B cell (primary cell): ENCODE results near the gene RASAL3. TPM values are rescaled to one million over a fixed set of nuclear protein-coding genes. Genes with fewer than 3 reads are reported as not detected.

Experiments
- ATAC-seq: fragments of 200-7000 bp; cut with Tn5 transposase; one replicate; pipeline ENCODE4 v1.10.0; 2021; ENCODE audit warnings: low read depth, mild to moderate bottlenecking, moderate number of reproducible peaks, moderate library complexity
- CTCF ChIA-PET: fragments of 350-600 bp; sonication (Branson Sonifier 250); formaldehyde crosslinking; loops from one replicate; lab custom pipeline; 2021; ENCODE audit warnings: antibody characterized with exemption, inconsistent platforms; lab: Charles Lee
- POLR2A ChIA-PET: fragments of 350-600 bp; sonication (Branson Sonifier 250); formaldehyde crosslinking; loops from one replicate; lab custom pipeline; 2021; ENCODE audit warnings: antibody characterized with exemption; lab: Charles Lee
- DNase-seq: peaks from one replicate; pipeline ENCODE4 v3.0.0; 2013
- H2AFZ ChIP-seq: 2 replicates; pipeline ENCODE4 v1.6.1; 2012; ENCODE audit warnings: mild to moderate bottlenecking, low read depth, low read length; ENCODE audit not compliant: insufficient read depth, poor library complexity, severe bottlenecking
- H3K27ac ChIP-seq, 2 donors: 1 replicate in 1 of 2; 2 replicates in 1 of 2; pipeline ENCODE4 v1.5.1; 2012 to 2013; ENCODE audit warnings: low read length in 2 of 2, mild to moderate bottlenecking in 2 of 2, moderate library complexity in 1 of 2
- H3K27me3 ChIP-seq, 4 experiments: fragments of 200-600 bp in 1 of 4; sonication (generic) in 1 of 4; replicated peaks in 1 of 4; 1 replicate in 2 of 4; 2 replicates in 2 of 4; pipeline versions ENCODE4 v1.6.1 to v1.7.0; 2013 to 2016; ENCODE audit warnings: low read length in 3 of 4, mild to moderate bottlenecking in 2 of 4, mixed read lengths in 1 of 4, moderate library complexity in 1 of 4; ENCODE audit not compliant: insufficient read depth in 4 of 4, control insufficient read depth in 3 of 4; ENCODE audit errors: control extremely low read depth in 1 of 4
- H3K36me3 ChIP-seq, 2 experiments: replicated peaks in 1 of 2; 1 replicate in 1 of 2; 2 replicates in 1 of 2; pipeline versions ENCODE4 v1.6.1 to v1.7.1; 2013; ENCODE audit warnings: low read length in 1 of 2; ENCODE audit not compliant: insufficient read depth in 2 of 2, control insufficient read depth in 1 of 2; ENCODE audit errors: control extremely low read depth in 1 of 2, extremely low read depth in 1 of 2
- H3K4me1 ChIP-seq, 2 donors: fragments of 200-600 bp in 1 of 2; sonication (generic) in 1 of 2; 1 replicate in 1 of 2; 2 replicates in 1 of 2; pipeline versions ENCODE4 v1.5.1 to v1.6.1; 2013 to 2017; ENCODE audit warnings: low read length in 2 of 2; ENCODE audit not compliant: control insufficient read depth in 2 of 2, insufficient read depth in 2 of 2
- H3K4me2 ChIP-seq: replicated peaks from 2 replicates; pipeline ENCODE3; 2012; ENCODE audit warnings: mild to moderate bottlenecking, low read depth, low read length; ENCODE audit not compliant: poor library complexity, severe bottlenecking
- H3K4me3 ChIP-seq, 5 experiments: fragments of 200-600 bp in 1 of 5; sonication (generic) in 1 of 5; 1 replicate in 3 of 5; 2 replicates in 2 of 5; pipeline versions ENCODE4 v1.5.1 to v1.7.0; 2011 to 2016; ENCODE audit warnings: low read length in 4 of 5, mild to moderate bottlenecking in 4 of 5, low read depth in 2 of 5, control low read depth in 1 of 5, moderate library complexity in 1 of 5; ENCODE audit not compliant: insufficient read depth in 1 of 5; ENCODE audit errors: control extremely low read depth in 1 of 5, extremely low read depth in 1 of 5
- H3K79me2 ChIP-seq: fragments of 200-600 bp; sonication (generic); one replicate; pipeline ENCODE4 v1.6.0; 2016; ENCODE audit warnings: low read length; ENCODE audit not compliant: control insufficient read depth, insufficient read depth
- H3K9ac ChIP-seq: fragments of 200-600 bp; sonication (generic); 2 replicates; pipeline ENCODE4 v1.6.1; 2017; ENCODE audit warnings: mild to moderate bottlenecking, low read length, moderate library complexity
- H3K9me3 ChIP-seq, 3 donors: one replicate each; pipeline versions ENCODE4 v1.6.1 to v1.7.1; 2013; ENCODE audit warnings: low read length in 2 of 3; ENCODE audit not compliant: control insufficient read depth in 2 of 3, insufficient read depth in 1 of 3; ENCODE audit errors: control extremely low read depth in 1 of 3
- H4K20me1 ChIP-seq: 2 replicates; pipeline ENCODE4 v1.6.0; 2012; ENCODE audit warnings: mild to moderate bottlenecking, low read length; ENCODE audit not compliant: insufficient read depth, control insufficient read depth, poor library complexity, severe bottlenecking
- H3K27ac Mint-ChIP-seq: one replicate; pipeline ENCODE4 v1.8.0; 2021; ENCODE audit warnings: mixed read lengths
- H3K27me3 Mint-ChIP-seq: one replicate; pipeline ENCODE4 v1.8.0; 2021; ENCODE audit warnings: mixed read lengths
- H3K4me1 Mint-ChIP-seq: one replicate; pipeline ENCODE4 v1.8.0; 2021; ENCODE audit warnings: mixed read lengths
- H3K4me3 Mint-ChIP-seq: one replicate; pipeline ENCODE4 v1.8.0; 2021; ENCODE audit warnings: mixed read lengths
- H3K9me3 Mint-ChIP-seq: one replicate; pipeline ENCODE4 v1.8.0; 2022; ENCODE audit warnings: mixed read lengths; ENCODE audit not compliant: insufficient read depth
- CTCF ChIP-seq: fragments of 200-600 bp; IDR thresholded peaks from one replicate; pipeline ENCODE4 v1.8.0; 2022; ENCODE audit warnings: antibody characterized with exemption, mild to moderate bottlenecking
- EZH2 ChIP-seq: IDR thresholded peaks from 2 replicates; pipeline ENCODE4 v1.6.1; 2012; ENCODE audit warnings: borderline replicate concordance, low read depth, mild to moderate bottlenecking, moderate library complexity, low read length; ENCODE audit not compliant: insufficient read depth, poor library complexity, severe bottlenecking
- WGBS: methylation state at CpG from one replicate; pipeline ENCODE4 v1.1.5; 2013; ENCODE audit warnings: missing lambda C conversion rate; ENCODE audit not compliant: insufficient coverage; 5-methylcytosine and 5-hydroxymethylcytosine counted together
- intact Hi-C: fragments of 100-400 bp; cut with micrococcal nuclease; formaldehyde crosslinking; loops from one replicate; pipeline ENCODE4 v1.10.0; 2022
- polyA plus RNA-seq: library from polyadenylated mRNA; depleted of rRNA; stranded (reverse); fragments of >200 nt; gene quantifications from 2 replicates; pipeline ENCODE4 v1.2.3, GENCODE V29; 2012
- total RNA-seq, 2 donors: library from RNA; stranded (reverse); fragments of 120-200 nt in 1 of 2; gene quantifications; 1 replicate in 1 of 2; 2 replicates in 1 of 2; pipeline versions ENCODE4 v1.2.3 to v1.2.4, GENCODE V29; 2013 to 2022

RASAL3 gene
- total and polyA plus RNA-seq, 2 donors (not counting 1 experiment from before 2014, with no cell fraction given): 95.3 to 154 TPM

DNA sequence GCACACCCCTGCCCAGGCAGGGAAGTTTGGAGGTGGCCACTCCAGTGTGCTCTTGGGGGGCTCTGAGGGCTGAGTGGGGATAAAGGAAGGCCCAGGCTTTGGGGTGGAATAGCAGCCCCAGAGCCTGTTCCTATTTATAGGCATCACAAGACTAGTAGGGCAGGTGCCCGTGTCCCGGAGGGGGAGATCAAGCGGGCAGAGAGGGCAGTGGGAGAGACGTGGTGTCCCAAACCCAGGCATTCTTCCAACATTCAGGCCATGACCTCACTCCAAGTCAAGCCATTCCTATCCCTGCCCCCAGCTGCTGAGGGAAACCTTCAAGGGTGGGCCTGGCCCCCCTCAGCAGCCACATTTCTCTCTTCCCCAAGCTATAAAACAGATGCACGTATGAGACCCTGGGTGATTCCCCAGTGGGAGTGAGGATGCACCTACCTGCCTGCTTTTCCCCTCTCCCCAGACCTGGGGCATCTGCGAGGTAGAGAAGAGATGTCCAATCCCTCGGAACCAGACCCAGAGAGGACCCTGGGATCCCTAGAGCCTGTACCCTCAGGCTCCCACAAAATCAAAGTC lies 18.5 kb downstream of the RASAL3 start:
- DNase-seq: no peak
- 84% methylated on average over 6 of the region's 7 CpGs for WGBS
- Mint-ChIP-seq H3K9me3 (no peaks in the 10 kb centered on the region), H3K4me3 (no peak overlapping the region), H3K27ac (no peak overlapping the region), H3K27me3 (no peaks in the 10 kb centered on the region), H3K4me1 (peaks cover 12% of the 10 kb centered on the region)
- TF ChIP-seq CTCF (no peak), EZH2 (no peak)
- no peak overlapping the region for H3K4me2 ChIP-seq
- no peaks in the 10 kb centered on the region for H3K27me3 ChIP-seq
- intact Hi-C loops: no loop called here
- no peaks in the 10 kb centered on the region for H3K79me2 ChIP-seq
- H3K4me1 ChIP-seq: peaks cover 8 to 17% of the 10 kb centered on the region in 2 donors
- no peaks in the 10 kb centered on the region for H4K20me1 ChIP-seq
- H3K4me3 ChIP-seq: no peak overlapping the region
- no peak for ATAC-seq
- CTCF ChIA-PET: no interaction called here
- H3K36me3 ChIP-seq: no peaks in the 10 kb centered on the region
- no peaks in the 10 kb centered on the region for H3K9me3 ChIP-seq
- no peak overlapping the region for H2AFZ ChIP-seq
- H3K27ac ChIP-seq: no peak overlapping the region
- POLR2A ChIA-PET: no interaction called here
- no peak overlapping the region for H3K9ac ChIP-seq

GRCh38 chr19:15445227-15445605 lies 19.1 kb downstream of the RASAL3 start:
- intact Hi-C loops: no loop called here
- Histone ChIP-seq H2AFZ (no peak overlapping the region), H3K27ac (no peak overlapping the region), H3K79me2 (no peaks in the 10 kb centered on the region), H3K4me1 (peaks cover 8 to 15% of the 10 kb centered on the region in 2 donors), H3K36me3 (no peaks in the 10 kb centered on the region), H4K20me1 (no peaks in the 10 kb centered on the region), H3K9ac (no peak overlapping the region), H3K27me3 (no peaks in the 10 kb centered on the region), H3K4me3 (no peak overlapping the region), H3K9me3 (no peaks in the 10 kb centered on the region), H3K4me2 (no peak overlapping the region)
- POLR2A ChIA-PET: no interaction called here
- Mint-ChIP-seq H3K27me3 (no peaks in the 10 kb centered on the region), H3K4me3 (no peak overlapping the region), H3K4me1 (peaks cover 7% of the 10 kb centered on the region), H3K27ac (no peak overlapping the region), H3K9me3 (no peaks in the 10 kb centered on the region)
- ATAC-seq: no peak
- no peak for TF ChIP-seq EZH2
- TF ChIP-seq CTCF: no peak
- CTCF ChIA-PET: no interaction called here
- 93% methylated on average over 9 of the region's 9 CpGs for WGBS
- DNase-seq: no peak
